ENCODE results near the gene SEPTIN8.

Gene SEPTIN8

DNA sequence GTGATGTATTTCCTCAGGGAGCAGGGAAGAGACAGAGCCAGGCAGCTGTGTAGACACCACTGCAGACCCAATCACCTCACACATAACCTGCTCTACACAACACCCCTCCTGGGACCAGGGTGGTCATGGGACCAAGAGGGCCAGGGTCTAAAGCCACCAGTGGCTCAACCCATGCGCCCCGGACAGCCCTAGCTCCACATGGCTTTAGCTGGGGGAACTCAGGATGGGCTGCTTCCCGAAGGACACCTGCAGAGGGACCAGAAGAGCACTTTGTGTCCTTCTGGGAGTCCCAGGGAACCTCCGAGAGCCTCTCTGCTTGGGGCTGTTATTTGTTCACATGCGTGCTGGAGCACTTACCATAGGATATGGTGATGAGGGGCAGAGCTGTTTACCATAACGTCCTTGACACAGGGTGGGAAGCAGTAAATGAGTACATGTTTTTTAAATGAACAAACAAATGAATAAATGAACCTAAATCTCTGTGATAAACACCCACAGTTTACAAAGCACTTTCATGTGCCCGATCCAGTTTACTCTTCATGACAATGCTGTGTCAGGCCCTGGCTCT, 12.3 kb downstream of the SEPTIN8 start:
- DNase-seq (ENCODE audit: low read depth, low spot score): no peak

DNA sequence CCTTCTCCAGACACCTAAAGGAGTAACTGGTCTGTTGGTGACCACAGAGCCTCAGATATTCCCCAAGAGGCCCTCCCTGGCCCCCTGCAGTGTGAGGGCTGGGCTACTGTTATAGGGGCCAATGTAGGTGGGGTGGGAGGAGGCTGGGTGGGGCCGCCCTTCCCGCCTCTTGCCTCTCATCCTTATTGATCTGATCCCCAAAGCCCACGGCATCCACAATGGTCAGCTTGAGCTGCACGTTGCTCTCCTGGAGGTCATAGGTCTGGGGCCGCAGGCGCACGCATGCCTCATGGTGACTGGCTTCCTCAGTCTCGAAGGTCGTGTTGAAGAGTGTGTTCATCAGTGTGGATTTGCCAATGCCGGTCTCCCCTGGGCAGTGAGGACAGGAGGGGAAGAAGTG, 13.0 kb downstream of the SEPTIN8 start:
- DNase-seq (ENCODE audit: low read depth, low spot score): no peak

DNA sequence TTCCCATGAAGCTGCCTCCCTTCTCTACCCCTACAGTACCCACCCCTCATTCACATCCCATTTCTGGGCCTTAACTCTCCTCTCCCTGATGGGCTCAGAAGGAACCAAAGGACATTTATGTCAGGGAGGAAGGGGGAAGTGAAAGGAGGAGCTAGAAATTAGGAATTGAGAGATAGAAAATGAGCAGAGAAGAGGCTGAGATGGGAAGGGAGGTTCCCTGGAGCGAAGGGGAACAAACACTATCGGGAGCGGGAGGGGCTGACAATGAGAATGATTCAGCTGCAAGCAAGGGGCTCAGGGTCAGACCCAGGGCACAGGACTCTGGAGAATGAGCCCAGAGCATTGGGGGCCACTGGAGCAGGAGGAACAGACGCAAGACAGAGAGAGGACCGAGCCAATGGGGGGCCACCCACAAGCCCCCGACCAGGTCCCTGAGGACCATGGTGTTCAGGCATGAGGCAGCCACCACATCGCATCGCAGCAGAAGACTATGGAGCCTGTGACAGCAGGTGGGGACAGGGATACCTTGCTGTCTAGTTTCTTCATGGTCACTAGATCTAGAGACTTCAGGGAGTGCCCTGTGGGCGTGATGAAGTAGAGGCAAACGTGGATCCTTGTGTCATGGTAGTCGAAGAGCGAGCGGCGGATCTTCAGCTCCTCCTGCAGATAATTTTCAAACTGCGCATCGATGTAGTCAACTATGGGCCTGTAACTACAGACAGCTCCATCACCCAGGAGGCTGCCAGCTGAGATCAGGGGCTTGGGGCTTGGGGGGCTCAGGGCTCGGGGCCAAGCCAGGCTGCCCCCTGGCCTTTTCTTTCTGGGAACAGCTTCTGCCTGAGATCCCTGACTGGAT, 13.6 kb downstream of the SEPTIN8 start:
- no peak for DNase-seq (ENCODE audit: low read depth, low spot score)

DNA sequence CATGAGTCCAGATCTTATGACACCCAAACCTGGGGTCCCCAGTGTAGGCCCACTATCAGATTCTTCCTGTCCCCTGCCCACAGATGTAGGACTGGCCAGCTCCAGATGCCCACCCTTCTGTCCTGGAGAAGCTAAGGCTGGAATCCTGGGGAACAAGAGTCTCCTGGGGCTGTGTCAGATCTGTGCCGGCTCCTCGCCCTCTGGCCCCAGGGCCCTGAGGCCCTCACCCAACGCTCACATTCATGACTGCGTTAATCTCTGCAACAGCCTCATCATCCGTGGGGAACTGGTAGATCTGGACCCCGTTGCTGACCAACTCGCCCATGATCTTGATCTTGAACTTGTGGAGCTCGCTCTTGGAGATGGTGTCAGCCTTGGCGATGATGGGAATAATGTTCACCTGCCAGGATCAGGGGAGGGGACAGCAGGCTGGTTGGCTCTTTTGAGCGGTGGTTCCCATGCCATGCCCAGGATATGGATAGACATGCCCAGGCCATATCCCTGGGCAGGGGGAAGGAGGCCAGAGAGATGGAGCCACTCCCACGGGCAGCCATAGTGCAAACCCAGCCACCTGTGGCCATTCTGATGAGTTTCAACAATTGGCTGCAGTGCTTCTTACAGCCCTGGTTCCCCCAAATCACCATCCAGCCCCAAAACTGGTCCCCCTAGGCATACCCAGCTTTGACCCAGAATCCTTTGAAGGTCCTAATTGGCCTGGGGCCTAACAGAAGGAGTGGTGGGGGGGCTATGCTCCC, 14.6 kb downstream of the SEPTIN8 start:
- no peak for DNase-seq (ENCODE audit: low read depth, low spot score)

DNA sequence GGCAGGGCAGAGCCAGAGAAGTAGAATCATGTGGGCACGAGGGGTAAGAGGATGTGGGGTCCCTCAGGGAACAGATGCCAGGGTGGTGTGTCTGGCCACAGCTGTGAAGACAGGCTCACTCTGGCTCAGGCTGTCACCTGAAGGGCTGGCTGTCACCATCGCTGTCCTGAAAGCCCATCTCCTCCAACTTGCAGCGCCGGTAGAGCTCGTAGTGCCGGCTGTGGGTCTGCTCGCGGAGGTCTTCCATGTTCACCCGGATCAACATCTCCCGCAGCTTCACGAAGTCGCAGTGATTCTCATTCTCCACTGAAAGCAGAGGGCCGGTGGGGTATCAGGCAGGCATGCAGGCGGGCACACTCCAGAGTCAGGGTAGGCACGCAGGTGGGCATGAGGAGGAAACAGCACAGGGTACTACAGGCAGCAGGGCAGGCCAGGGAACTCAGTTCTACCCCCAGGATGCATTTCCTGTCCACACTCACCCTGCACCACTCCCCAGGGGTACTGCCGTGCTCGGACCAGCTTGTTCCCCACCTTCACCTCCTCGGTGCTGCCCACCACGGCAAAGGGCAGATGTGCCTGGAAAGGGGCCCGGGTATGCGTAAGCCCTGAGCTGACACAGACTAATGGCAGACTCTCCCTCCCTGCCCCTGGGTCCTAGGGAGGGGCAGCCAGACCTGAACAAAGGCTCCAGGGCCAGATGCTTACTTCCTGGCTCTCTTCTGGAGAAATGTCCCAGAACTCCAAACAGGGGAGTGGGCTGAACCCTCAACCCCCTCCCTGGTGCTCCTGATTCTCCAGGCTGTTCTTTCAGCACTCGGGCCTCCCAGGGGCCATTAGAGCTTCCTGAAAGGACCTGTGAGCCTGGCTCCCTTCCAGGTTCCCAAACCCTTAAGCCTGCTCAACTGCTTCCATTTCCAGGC, 15.5 kb downstream of the SEPTIN8 start:
- no peak for DNase-seq (ENCODE audit: low read depth, low spot score)

DNA sequence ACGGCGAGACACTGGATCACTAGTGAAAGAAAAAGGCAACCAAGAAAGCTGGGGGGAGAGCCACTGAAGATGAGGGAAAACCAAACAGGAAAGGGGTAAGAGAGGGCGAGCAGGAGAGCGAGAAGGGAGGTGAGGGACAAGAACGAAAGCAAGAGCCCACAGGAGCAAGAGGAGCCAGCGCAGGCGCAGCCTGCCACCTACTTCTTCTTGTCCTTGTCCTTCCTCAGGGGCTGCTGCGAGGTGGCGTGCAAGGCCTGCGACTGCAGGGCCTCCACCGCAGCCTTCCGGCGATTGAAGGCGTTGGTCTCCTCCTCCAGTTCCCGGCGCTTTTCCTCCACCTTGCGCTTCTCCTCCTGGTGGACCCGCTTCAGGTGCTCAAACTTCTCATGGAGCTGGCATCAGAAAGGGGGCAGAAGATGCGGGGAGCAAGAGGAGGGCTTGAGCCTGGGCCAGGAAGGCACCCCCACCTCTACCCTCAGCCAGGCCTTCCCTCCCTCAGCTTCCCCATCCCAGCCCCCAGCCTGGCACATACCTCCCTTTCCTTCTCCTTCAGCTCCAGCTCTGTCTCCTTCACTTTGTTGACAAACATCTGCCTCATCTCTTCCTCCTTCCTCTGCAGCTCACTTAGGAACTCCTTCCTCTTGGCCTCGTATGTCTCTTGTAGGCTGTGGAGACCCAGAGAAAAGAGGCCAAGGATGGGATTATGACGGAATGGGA, 16.3 kb downstream of the SEPTIN8 start:
- no peak for DNase-seq (ENCODE audit: low read depth, low spot score)

DNA sequence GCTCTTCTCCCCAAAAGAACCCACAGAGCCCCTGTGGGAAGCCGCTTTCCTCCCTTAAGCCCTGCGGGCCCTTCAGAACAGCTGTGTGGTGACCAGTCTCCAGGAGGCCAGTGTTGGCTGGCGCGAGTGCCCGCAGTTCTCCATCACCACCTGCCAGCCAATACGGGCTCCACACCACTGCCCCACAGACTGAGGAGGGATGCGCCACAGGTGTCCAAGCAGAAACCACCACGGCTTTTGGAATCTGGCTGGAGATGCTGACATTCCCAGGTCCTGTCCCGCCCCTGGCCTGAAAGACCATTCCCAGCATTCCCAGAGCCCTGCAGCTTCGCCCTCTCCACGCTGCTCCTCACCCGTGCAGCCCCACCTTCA, 17.0 kb downstream of the SEPTIN8 start:
- DNase-seq (ENCODE audit: low read depth, low spot score): no peak

DNA sequence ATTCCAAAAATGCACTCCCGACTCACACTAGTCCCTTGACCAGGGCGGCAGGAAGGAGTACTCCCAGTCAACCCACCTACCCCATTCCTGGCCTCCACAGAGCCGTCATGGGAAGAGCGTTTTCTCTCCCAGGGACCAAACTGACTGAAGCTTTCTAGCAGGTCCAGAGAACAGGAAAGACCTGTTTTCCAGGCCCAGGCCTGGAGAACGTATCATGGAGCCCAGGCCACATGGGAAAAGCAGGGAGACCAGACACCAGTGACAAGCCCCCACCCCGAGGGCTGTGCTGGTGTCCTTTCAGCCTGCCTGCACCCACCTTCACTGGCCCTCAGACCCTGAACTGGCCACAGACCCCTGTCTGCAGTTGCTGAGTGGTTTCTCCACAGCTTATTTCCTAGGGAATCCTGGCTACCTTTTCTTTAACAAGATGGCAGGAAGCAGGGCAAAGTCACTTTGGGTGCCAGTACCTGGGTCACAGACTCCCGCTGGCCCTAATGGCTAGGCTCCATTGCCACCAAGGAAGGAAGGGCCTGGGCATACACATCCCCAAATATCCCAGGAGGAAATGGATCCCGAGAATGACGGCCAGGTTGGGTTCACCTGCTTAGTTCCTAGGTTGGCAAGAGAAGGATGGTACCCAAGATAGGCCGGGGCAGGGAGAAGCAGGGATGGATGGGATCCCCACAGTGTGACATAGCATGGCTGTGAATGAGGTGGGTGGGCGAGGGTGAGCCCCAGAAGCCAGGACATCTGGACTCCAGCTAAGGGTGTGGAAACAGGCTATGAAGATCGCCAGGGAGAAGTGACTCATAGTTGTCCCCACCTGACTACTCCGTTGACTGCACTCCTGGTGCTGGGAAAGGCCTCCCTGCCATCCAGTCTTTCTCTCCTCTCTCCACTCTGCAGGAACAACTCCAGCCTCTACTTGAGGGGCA, 17.7 kb downstream of the SEPTIN8 start:
- DNase-seq (ENCODE audit: low read depth, low spot score): no peak

DNA sequence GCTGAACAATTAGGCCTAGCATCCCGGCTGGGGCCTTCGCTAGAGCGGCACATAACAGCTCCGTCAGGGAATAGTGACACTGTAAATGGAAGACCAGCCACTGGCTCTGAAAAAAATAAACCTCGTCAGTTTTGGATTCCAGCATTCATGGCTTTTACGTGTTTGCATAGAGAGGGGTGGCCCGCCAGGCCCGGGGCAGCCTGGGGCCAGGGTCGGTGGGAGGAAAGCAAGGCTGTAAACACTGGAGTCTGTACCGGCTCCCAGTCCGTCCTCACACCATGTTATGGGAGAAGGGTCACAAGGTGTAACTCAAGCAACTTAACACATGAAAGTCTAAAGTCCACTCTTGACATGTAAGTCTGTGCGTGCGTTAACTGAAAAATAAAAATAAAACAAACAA, 18.6 kb downstream of the SEPTIN8 start:
- DNase-seq (ENCODE audit: low read depth, low spot score): no peak

DNA sequence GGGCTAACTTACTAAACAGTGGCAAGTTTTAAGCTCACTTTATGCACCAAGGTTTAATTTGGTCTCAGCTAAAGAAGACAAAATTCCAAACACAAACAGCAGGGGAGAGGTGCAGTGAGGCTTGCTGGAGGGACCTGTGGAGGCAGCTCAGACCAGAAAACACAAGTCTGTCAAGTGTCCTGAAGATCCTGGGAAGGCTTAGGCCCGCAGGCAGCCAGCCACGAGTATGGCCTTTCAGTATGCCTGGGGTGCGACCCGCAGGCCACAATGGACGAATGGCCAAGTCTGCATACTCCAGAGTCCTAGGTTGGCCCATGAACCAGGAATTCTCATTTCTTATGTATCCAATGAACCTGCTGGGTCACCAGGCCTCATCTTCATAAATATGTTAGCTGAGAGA, 20.5 kb downstream of the SEPTIN8 start:
- no peak for DNase-seq (ENCODE audit: low read depth, low spot score)

DNA sequence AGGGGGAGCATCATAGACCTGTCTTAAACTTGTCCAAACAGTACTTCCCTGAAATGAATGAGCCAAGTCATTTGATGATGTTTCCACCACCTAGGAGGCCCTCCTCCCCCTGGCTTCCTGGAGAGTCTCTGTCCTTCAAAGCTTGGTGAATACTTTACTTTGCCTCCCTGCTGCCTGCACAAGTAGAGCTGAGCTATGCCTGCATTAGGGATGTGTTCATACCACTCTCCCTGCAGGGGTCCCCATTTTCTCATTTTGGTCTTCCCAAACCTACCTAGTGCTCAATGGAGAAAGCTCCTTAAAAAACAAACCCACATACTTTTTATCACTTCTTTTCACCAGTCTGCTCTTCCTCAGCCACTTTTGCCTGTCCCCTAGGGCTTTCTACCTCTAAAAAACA, 22.1 kb downstream of the SEPTIN8 start:
- no peak for DNase-seq (ENCODE audit: low read depth, low spot score)

DNA sequence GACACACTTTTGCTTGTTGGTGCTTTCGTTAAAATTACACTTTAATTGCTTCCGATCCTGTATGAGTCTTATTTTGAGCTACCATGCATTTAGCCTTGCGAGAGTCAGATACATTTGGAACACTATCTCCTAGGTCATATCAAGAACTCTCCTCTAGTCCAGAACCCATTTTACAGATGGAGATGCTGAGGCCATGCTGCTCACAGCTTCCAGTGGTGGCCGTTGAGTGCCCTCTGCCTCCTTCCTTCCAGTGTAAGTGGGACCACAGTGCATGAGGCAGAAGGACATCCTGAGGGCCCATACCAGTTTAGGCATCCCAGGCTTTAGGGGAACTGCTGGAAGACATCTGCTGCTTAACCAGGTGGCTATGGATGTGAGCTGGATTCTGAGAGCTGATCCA, 22.9 kb downstream of the SEPTIN8 start:
- no peak for DNase-seq (ENCODE audit: low read depth, low spot score)

DNA sequence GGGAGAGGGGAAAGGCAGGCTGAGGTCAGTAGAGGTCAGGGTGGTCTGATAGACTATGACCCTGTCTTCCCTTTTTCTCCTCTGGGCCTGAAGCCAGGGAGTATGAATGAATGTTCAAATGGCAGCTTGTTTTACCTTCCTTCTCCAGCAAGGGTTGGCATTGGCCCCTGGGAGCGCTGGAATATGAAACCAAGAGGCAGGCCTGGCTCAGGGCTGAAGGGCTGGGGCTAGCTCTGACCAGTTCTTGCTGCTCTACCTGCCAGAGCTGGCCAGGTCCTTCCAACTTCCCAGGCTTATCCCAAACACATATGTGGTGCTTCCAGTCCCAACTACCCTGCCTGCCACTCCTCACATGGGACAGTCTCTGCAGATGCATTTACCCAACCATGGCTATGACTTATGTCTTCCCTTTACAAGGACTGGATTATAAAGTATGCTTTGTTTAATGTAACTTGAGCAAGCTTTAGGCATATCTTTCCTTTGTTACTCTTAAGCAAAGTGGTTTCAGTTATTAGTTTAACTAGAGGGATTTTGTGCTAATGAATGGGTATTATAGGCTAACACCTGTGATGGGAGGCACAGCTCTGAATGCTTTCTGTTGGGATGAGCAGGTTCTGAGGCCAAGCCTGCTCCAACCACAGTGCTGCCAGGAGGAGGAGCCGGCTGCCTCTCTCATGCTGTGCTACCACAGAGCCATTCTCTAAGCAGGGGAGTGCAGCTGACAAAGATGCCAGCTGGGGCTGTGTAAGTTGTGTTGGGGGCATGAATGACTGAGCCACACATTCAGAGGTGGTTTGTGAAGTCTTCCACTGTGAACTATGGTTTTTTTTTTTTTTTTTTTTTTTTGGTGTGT, 23.7 kb downstream of the SEPTIN8 start:
- DNase-seq (ENCODE audit: low read depth, low spot score): no peak

DNA sequence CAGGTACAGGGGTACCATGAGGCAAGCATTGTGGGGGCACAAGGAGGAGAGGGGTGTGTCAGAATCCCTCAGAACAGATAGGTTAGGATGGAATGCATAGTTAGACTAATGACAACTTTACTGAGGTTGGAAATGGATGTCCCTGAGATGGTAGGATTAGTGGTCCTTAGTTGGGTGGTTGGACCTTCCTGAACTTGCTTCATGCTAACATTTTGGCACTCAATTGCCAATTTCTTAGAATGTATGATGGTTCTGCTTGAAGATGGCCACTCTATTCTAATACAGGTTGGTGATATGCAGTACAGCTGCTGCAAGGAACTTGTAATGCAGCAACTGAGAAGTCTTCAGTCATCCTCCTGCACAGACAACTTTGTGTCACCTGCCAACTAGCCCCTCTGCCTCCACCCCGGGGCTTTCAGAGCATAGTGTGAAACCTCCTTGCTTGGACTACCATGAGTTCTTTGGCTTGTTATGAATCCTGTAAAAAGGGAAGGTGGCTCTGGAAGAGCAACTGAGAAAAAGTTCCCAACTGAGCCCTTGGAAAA, 24.4 kb downstream of the SEPTIN8 start:
- no peak for DNase-seq (ENCODE audit: low read depth, low spot score)

DNA sequence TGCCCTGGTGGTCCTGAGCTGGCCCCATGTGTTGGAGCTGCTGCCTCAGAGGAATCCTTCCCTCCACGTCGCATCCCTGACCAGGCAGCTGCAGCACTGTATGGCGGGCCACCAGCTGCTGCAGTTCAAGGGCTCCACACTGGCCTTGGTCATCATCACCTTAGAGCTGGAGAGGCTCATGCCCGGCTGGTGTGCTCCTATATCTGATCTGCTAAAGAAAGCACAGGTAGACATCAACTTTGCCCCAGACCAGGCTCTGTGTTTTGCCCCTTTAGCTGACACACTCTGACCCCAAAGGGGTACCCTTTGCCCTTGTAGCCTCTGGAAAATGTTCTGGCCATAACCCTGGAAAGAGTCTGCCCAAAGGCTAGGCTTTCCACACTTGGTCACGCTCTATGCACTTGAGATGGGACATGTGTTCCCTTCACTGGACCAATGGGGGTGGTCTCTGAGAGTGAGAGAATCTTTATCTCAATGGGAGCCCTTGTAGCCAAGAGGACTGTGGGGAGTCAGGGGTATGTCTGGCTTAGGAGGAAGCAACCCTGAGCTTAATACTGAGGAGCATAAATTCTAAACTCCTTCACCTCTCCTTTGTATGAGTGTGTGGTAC, 25.0 kb downstream of the SEPTIN8 start:
- no peak for DNase-seq (ENCODE audit: low read depth, low spot score)

DNA sequence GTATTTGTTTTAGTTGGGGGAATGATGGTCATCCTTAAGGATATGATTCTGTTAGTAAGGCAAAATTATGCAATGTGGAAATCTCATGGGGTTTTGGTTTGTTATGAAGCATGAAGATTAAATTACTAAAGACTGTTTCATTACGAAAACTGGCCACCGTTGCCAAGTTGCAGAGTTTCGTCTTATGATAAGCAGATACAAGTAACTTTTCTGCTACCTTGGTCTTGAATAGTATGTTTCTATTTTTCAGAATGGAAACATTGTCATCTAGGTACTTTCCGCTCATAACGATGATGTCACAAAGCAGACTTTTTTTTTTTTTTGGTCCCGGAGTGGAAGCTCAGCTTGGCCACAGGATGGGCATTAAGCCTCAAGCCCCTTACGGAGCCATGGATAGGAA, 25.6 kb downstream of the SEPTIN8 start:
- DNase-seq (ENCODE audit: low read depth, low spot score): no peak

DNA sequence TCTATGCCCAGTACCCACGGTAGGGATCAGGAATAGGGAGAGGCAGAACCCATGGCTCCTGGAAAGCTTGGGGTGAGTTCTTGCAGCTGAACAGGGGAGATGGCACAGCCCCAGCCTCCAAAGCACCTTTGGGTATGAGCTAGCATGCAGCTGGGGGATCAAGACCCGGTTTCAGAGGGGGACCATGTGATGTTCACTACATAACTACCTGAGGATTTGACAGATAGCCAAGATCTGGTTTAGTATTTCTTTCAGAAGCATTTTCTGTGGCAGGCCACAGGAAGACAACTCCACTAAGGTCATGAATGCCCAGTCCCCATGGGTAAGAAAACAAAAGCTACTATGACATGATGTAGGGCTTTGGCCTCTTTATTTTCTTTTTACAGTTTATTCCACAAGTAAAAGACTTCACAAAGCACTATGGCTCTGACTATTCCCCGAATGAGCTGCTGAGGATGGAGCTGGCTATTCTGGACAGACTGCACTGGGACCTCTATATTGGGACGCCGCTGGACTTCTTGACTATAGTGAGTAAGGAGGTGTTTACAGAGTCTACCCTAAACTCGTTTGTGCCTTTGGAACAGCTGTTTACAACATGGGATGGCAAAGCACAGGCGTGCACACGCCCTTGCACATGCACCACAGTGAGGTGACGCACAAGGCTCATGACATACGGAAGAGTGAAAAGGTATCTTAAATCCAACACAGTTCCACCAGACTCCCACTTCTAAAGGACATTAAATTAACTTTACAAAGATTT, 26.4 kb downstream of the SEPTIN8 start:
- DNase-seq (ENCODE audit: low read depth, low spot score): no peak

DNA sequence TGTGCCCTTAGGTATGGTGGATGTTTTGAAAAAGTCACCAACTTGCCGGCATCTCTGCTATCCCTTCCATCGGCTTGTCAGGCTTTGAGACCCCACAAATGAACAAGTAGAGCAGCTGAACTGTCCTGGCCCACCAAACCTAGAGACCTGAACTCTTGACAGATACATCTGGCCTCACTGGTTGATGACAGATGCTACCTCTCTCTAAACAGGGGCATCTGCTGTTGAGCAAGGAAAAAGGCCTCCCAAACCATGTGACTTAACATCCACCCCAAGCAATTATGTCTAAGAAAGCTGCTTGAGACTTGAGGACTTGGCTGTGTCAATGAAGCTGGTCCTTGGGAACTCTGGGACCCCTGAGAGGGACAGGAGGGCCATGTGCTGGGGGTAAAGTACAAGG, 27.5 kb downstream of the SEPTIN8 start:
- no peak for DNase-seq (ENCODE audit: low read depth, low spot score)

All from smooth muscle cell of the brain vasculature (primary cell).